Breast epithelium (tissue), 4 donors: ENCODE measurements around the gene MYO19. TPM values are rescaled to one million over a fixed set of nuclear protein-coding genes. Genes with fewer than 3 reads are reported as not detected.
A peak's percentile ranks its signal among the peaks of the same experiment; 100 is the strongest.

Experiments used
- DNase-seq, 2 donors: peaks; one replicate each; pipeline ENCODE4 v3.0.0-alpha.2; 2019; ENCODE audit warnings: low spot score in 2 of 2
- H3K27ac ChIP-seq, 2 donors: fragments of 200-600 bp; sonication (generic) in 1 of 2; one replicate each; pipeline ENCODE4 v1.5.1; 2016 to 2019; ENCODE audit warnings: mild to moderate bottlenecking in 1 of 2
- H3K27me3 ChIP-seq, 2 donors: fragments of 200-600 bp; sonication (generic) in 1 of 2; one replicate each; pipeline versions ENCODE4 v1.5.1 to v1.6.0; 2017 to 2019; ENCODE audit warnings: control low read depth in 1 of 2, mild to moderate bottlenecking in 1 of 2
- H3K36me3 ChIP-seq: fragments of 200-600 bp; one replicate; pipeline ENCODE4 v1.5.1; 2019
- H3K4me1 ChIP-seq, 2 donors: fragments of 200-600 bp; sonication (generic); one replicate each; pipeline ENCODE4 v1.5.1; 2016 to 2019; ENCODE audit warnings: control low read depth in 1 of 2
- H3K4me3 ChIP-seq, 3 donors: fragments of 200-600 bp; sonication (generic); 1 replicate in 2 of 3; 2 replicates in 1 of 3; pipeline ENCODE4 v1.5.1; 2016 to 2019; ENCODE audit warnings: mild to moderate bottlenecking in 3 of 3, moderate library complexity in 2 of 3
- H3K9me3 ChIP-seq, 2 donors: fragments of 200-600 bp; sonication (generic) in 1 of 2; one replicate each; pipeline ENCODE4 v1.5.1; 2016 to 2019; ENCODE audit warnings: control low read depth in 1 of 2
- POLR2A ChIP-seq: fragments of 450-650 bp; IDR thresholded peaks from one replicate; pipeline ENCODE4 v1.6.1; 2016; ENCODE audit warnings: antibody characterized with exemption, mild to moderate bottlenecking, moderate library complexity
- POLR2AphosphoS5 ChIP-seq, 3 donors: sonication (generic); formaldehyde crosslinking; IDR thresholded peaks; one replicate each; pipeline ENCODE4 v1.6.1; 2017; ENCODE audit warnings: antibody characterized with exemption in 3 of 3
- intact Hi-C: fragments of 100-400 bp; cut with DNase I; formaldehyde crosslinking; loops from one replicate; pipeline ENCODE4 v1.15.1; 2023; ENCODE audit warnings: low total_unique reads
- total RNA-seq, 3 donors: library from RNA; depleted of rRNA; stranded (reverse); fragments of >200 nt; gene quantifications; one replicate each; pipeline ENCODE4 v1.1.0, GENCODE V29; 2016
- TF ChIP-seq, protein P1 (sequence below), 3 donors: fragments of 450-650 bp; IDR thresholded peaks; one replicate each; pipeline ENCODE4 v1.5.1; 2016 to 2017; ENCODE audit warnings: antibody characterized with exemption in 3 of 3, mild to moderate bottlenecking in 3 of 3, moderate library complexity in 3 of 3

MYO19 gene
- total RNA-seq, 3 donors from 2014 or later: 28.6 to 86.9 (median 71.3) TPM

DNA sequence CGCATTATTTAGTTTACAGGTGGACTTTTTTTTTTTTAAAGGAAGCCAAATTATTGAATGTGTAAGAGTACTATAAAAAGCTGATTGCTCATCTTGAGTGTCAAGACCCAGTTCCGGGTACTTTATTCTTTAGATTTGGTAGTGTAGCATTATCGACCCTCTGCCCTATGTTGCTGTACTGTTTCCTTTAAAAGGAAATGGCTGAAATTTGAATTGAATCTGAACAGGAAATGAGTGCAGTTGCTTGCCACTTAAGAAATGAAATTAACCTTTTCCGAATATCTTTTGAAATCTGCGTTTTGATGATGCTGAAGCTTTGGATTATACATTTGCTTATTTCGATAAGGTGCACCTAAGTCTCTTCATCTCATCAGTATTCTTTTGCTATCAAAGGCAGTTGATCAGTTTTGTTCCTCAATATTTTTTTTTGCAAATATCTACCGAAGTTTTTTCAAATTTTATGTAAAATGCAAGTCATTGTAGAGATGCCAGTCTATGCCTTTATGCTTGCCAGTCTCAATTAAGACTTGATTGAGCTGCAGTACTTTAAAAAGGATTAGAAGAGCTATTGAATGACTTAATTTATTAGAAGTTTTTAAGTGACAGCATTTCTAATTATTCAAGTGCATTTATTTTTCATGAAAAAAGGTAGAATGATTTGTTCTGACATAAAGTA is 11.9 kb upstream of the MYO19 start:
- H3K4me1 ChIP-seq: peaks cover 3 to 30% of the 10 kb centered on the region in 2 donors
- DNase-seq: no peak
- intact Hi-C loops: no loop called here
- H3K4me3 ChIP-seq: peak overlapping the region; percentile 92 to 99 (median 95)
- H3K27me3 ChIP-seq: no peaks in the 10 kb centered on the region
- TF ChIP-seq POLR2AphosphoS5 (IDR thresholded peaks at IDR 0.05): no peak
- TF ChIP-seq, protein P1, sequence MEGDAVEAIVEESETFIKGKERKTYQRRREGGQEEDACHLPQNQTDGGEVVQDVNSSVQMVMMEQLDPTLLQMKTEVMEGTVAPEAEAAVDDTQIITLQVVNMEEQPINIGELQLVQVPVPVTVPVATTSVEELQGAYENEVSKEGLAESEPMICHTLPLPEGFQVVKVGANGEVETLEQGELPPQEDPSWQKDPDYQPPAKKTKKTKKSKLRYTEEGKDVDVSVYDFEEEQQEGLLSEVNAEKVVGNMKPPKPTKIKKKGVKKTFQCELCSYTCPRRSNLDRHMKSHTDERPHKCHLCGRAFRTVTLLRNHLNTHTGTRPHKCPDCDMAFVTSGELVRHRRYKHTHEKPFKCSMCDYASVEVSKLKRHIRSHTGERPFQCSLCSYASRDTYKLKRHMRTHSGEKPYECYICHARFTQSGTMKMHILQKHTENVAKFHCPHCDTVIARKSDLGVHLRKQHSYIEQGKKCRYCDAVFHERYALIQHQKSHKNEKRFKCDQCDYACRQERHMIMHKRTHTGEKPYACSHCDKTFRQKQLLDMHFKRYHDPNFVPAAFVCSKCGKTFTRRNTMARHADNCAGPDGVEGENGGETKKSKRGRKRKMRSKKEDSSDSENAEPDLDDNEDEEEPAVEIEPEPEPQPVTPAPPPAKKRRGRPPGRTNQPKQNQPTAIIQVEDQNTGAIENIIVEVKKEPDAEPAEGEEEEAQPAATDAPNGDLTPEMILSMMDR (IDR thresholded peaks at IDR 0.05): no peak
- no peak for TF ChIP-seq POLR2A
- H3K36me3 ChIP-seq: no peaks in the 10 kb centered on the region
- peak overlapping the region; percentile 100 for H3K27ac ChIP-seq
- no peaks in the 10 kb centered on the region for H3K9me3 ChIP-seq

DNA sequence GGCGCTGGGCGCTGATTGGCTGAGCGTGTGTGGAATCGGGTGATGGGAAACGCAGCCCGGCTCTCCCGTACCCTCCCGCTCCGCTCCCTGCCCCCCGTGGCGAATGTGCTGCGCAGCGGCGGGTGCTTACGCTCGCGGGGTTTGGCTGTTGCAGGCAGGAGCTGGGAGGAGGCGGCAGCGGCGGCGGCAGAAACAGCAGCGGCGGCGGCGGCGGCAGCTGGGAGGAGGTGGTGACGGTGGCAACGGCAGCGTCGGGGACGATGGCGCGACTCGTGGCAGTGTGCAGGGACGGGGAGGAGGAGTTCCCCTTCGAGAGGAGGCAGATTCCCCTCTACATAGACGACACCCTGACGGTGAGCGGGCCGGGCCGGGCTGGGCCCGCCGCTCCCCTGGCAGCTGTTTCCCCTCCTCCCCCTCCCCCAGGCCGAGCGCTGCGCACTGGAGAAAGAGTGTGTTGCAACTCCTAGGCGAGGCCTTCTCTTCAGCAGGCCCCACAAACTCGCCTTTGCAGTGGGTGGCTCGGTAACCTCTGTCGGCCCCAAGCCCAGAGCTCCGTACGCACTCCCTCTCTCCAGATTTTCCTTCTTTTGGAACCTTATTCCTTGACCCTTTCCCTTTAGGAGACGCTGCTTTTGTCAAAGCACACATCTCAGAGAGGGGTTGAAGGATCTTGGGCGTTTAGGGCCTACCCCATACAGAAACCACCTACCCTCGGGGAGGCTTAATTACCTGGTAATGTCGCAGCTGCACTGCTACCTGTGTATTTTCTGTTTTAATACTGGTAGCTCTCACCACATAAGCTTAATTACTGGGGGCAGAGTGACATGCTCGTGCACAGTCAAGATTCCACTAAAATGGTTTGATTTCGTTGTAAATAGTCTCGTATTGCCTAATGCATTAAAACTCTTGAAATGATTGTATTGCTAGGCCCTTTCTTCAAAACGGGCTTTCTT is 11.1 kb upstream of the MYO19 start:
- H3K4me3 ChIP-seq: peak overlapping the region; percentile 92 to 99 (median 95)
- DNase-seq: peak; percentile 97 to 99
- intact Hi-C loops: no loop called here
- no peaks in the 10 kb centered on the region for H3K9me3 ChIP-seq
- TF ChIP-seq POLR2A (peak; percentile 55), POLR2AphosphoS5 (IDR thresholded peaks at IDR 0.05) (peak; percentile 61 to 85 (median 78))
- TF ChIP-seq, protein P1 (IDR thresholded peaks at IDR 0.05): no peak
- peak overlapping the region; percentile 100 for H3K27ac ChIP-seq
- no peaks in the 10 kb centered on the region for H3K36me3 ChIP-seq
- peaks cover 3 to 30% of the 10 kb centered on the region in 2 donors for H3K4me1 ChIP-seq
- no peaks in the 10 kb centered on the region for H3K27me3 ChIP-seq

GRCh38 chr17:36545077-36545464 is 10.4 kb upstream of the MYO19 start:
- peaks cover 3 to 30% of the 10 kb centered on the region in 2 donors for H3K4me1 ChIP-seq
- peak overlapping the region; percentile 92 to 99 (median 95) for H3K4me3 ChIP-seq
- peak overlapping the region; percentile 100 for H3K27ac ChIP-seq
- no peak for DNase-seq
- H3K9me3 ChIP-seq: no peaks in the 10 kb centered on the region
- no peak for TF ChIP-seq POLR2A
- no peak for TF ChIP-seq POLR2AphosphoS5 (IDR thresholded peaks at IDR 0.05)
- TF ChIP-seq, protein P1 (IDR thresholded peaks at IDR 0.05): no peak
- H3K27me3 ChIP-seq: no peaks in the 10 kb centered on the region
- intact Hi-C loops: no loop called here
- no peaks in the 10 kb centered on the region for H3K36me3 ChIP-seq

GRCh38 chr17:36544307-36545076 is 9.8 kb upstream of the MYO19 start, which contains the start of gene GGNBP2:
GGNBP2 (plus strand) TSS chr17:36544919; CDS start chr17:36545725, 806 bp downstream.
- TF ChIP-seq POLR2A (peak; percentile 78), POLR2AphosphoS5 (IDR thresholded peaks at IDR 0.05) (peak; percentile 92 to 94 (median 93))
- TF ChIP-seq, protein P1 (IDR thresholded peaks at IDR 0.05): no peak
- Histone ChIP-seq H3K4me3 (peak within 1 kb of the TSS; percentile 92 to 99 (median 95)), H3K27ac (peak within 1 kb of the TSS; percentile 100), H3K27me3 (no peaks in the 10 kb centered on the region), H3K4me1 (peaks cover 3 to 30% of the 10 kb centered on the region in 2 donors), H3K9me3 (no peaks in the 10 kb centered on the region), H3K36me3 (no peaks in the 10 kb centered on the region)
- DNase-seq: peak; percentile 81 to 93
- intact Hi-C loops: no loop called here
